Osteoblast (primary cell): ENCODE results near the gene ZSWIM1. TPM values are rescaled to one million over a fixed set of nuclear protein-coding genes. Genes with fewer than 3 reads are reported as not detected.

ENCODE experiments used
- DNase-seq: peaks from one replicate; pipeline ENCODE4 v3.0.0; 2011; ENCODE audit warnings: low spot score, mixed read lengths; ENCODE audit not compliant: insufficient read length; ENCODE audit errors: missing footprints
- H2AFZ ChIP-seq: 2 replicates; pipeline ENCODE4 v1.6.0; 2011; ENCODE audit warnings: mild to moderate bottlenecking, low read length
- H3K27ac ChIP-seq: 2 replicates; pipeline ENCODE4 v1.5.1; 2011; ENCODE audit warnings: mild to moderate bottlenecking, low read depth, low read length, moderate library complexity
- H3K27me3 ChIP-seq: 2 replicates; pipeline ENCODE4 v1.6.0; 2012; ENCODE audit warnings: mild to moderate bottlenecking, control low read depth, inconsistent platforms, low read length, moderate library complexity; ENCODE audit not compliant: insufficient read depth
- H3K36me3 ChIP-seq: 2 replicates; pipeline ENCODE4 v1.5.1; 2011; ENCODE audit warnings: mild to moderate bottlenecking, low read length, control low read depth, moderate library complexity; ENCODE audit not compliant: insufficient read depth
- H3K4me1 ChIP-seq: 2 replicates; pipeline ENCODE4 v1.5.1; 2011; ENCODE audit warnings: mild to moderate bottlenecking, low read length, control low read depth, moderate library complexity; ENCODE audit not compliant: insufficient read depth
- H3K4me2 ChIP-seq: 2 replicates; pipeline ENCODE4 v1.6.0; 2011; ENCODE audit warnings: mild to moderate bottlenecking, low read length; ENCODE audit not compliant: insufficient read depth
- H3K4me3 ChIP-seq: fragments of 200-600 bp; sonication (generic); 3 replicates; pipeline ENCODE4 v1.5.1; 2012; ENCODE audit warnings: mild to moderate bottlenecking, low read length, inconsistent platforms; ENCODE audit not compliant: insufficient read depth
- H3K79me2 ChIP-seq: 2 replicates; pipeline ENCODE4 v1.6.0; 2012; ENCODE audit warnings: mild to moderate bottlenecking, low read length, control low read depth, inconsistent platforms; ENCODE audit not compliant: insufficient read depth
- H3K9me3 ChIP-seq: 2 replicates; pipeline ENCODE4 v1.5.1; 2011; ENCODE audit warnings: low read depth, low read length, control low read depth
- H4K20me1 ChIP-seq: 2 replicates; pipeline ENCODE4 v1.6.0; 2012; ENCODE audit warnings: mild to moderate bottlenecking, low read length, control low read depth; ENCODE audit not compliant: insufficient read depth
- CTCF ChIP-seq: IDR thresholded peaks from 2 replicates; pipeline ENCODE4 v1.5.1; 2011; ENCODE audit warnings: mild to moderate bottlenecking, low read depth, low read length, moderate library complexity; ENCODE audit errors: extremely low read depth
- total RNA-seq: library from RNA; depleted of rRNA; stranded (reverse); fragments of >200 nt; gene quantifications from 2 replicates; pipeline ENCODE4 v1.2.3, GENCODE V29; 2012

The ZSWIM1 gene
- total RNA-seq, 1 donor, result 7.6 TPM

GRCh38 chr20:45910670-45911485 lies 29.9 kb downstream of the ZSWIM1 start:
- Histone ChIP-seq H3K9me3 (no peaks in the 10 kb centered on the region), H3K79me2 (no peaks in the 10 kb centered on the region), H3K4me1 (peaks cover 21% of the 10 kb centered on the region), H2AFZ (peak overlapping the region; percentile 86), H3K4me3 (peak overlapping the region; percentile 72), H3K27me3 (no peaks in the 10 kb centered on the region), H4K20me1 (no peaks in the 10 kb centered on the region), H3K36me3 (no peaks in the 10 kb centered on the region), H3K27ac (peak overlapping the region; percentile 65), H3K4me2 (peak overlapping the region; percentile 87)
- TF ChIP-seq CTCF, result no peak
- peak; percentile 98 for DNase-seq

- Histone ChIP-seq H3K4me2 (peak within 1 kb of the TSS; percentile 87), H3K27me3 (no peaks in the 10 kb centered on the region), H4K20me1 (no peaks in the 10 kb centered on the region), H3K4me3 (peak within 1 kb of the TSS; percentile 72), H3K36me3 (no peaks in the 10 kb centered on the region), H3K4me1 (peaks cover 17% of the 10 kb centered on the region), H2AFZ (peak within 1 kb of the TSS; percentile 86), H3K9me3 (no peaks in the 10 kb centered on the region), H3K27ac (peak within 1 kb of the TSS; percentile 65), H3K79me2 (no peaks in the 10 kb centered on the region)
- TF ChIP-seq CTCF, result no peak
- DNase-seq, result peak; percentile 84
These were observed 30.7 kb downstream of the ZSWIM1 start, which contains the start of gene PLTP for GRCh38 chr20:45911486-45912343. PLTP (minus strand) TSS chr20:45912155; CDS start chr20:45911452, 703 bp downstream.

- peak overlapping the region; percentile 87 for H3K4me2 ChIP-seq
- H3K4me1 ChIP-seq, result peaks cover 17% of the 10 kb centered on the region
- peak; percentile 27 for DNase-seq
- peak overlapping the region; percentile 65 for H3K27ac ChIP-seq
- no peaks in the 10 kb centered on the region for H3K79me2 ChIP-seq
- H4K20me1 ChIP-seq, result no peaks in the 10 kb centered on the region
- no peak for TF ChIP-seq CTCF
- peak overlapping the region; percentile 86 for H2AFZ ChIP-seq
- no peaks in the 10 kb centered on the region for H3K36me3 ChIP-seq
- H3K4me3 ChIP-seq, result peak overlapping the region; percentile 72
- H3K9me3 ChIP-seq, result no peaks in the 10 kb centered on the region
- H3K27me3 ChIP-seq, result no peaks in the 10 kb centered on the region
These were observed 31.3 kb downstream of the ZSWIM1 start for GRCh38 chr20:45912344-45912682.

GRCh38 chr20:45913116-45913515 lies 32.1 kb downstream of the ZSWIM1 start:
- no peaks in the 10 kb centered on the region for H3K79me2 ChIP-seq
- no peak for TF ChIP-seq CTCF
- H3K27me3 ChIP-seq, result no peaks in the 10 kb centered on the region
- no peaks in the 10 kb centered on the region for H3K36me3 ChIP-seq
- no peaks in the 10 kb centered on the region for H3K9me3 ChIP-seq
- H3K27ac ChIP-seq, result no peak overlapping the region
- H4K20me1 ChIP-seq, result no peaks in the 10 kb centered on the region
- H2AFZ ChIP-seq, result no peak overlapping the region
- peaks cover 20% of the 10 kb centered on the region for H3K4me1 ChIP-seq
- no peak overlapping the region for H3K4me3 ChIP-seq
- H3K4me2 ChIP-seq, result no peak overlapping the region
- peak; percentile 69 for DNase-seq
